SK-N-SH (cell line): ENCODE measurements around the gene ZBTB47. TPM values are rescaled to one million over a fixed set of nuclear protein-coding genes. Genes with fewer than 3 reads are reported as not detected.

ENCODE experiments used
- CTCF ChIA-PET: fragments of 300-600, 350-600 bp; formaldehyde crosslinking; extraction: SDS; loops from one replicate; lab custom pipeline; 2021; lab: Yijun Ruan, JAX
- POLR2A ChIA-PET: fragments of 350-600 bp; sonication (Branson Sonifier 250); formaldehyde crosslinking; extraction: SDS; loops from one replicate; lab custom pipeline; 2020; ENCODE audit warnings: antibody characterized with exemption, inconsistent platforms; lab: Yijun Ruan, JAX
- DNase-seq: peaks from one replicate; pipeline ENCODE4 v3.0.0; 2012
- H2AFZ ChIP-seq: fragments of 200-600 bp; sonication (generic); 2 replicates; pipeline ENCODE4 v1.8.1; 2016; ENCODE audit warnings: antibody characterized with exemption, mild to moderate bottlenecking, low read depth
- H3F3A ChIP-seq: fragments of 200-600 bp; sonication (generic); replicated peaks from 2 replicates; pipeline ENCODE3; 2016; ENCODE audit warnings: antibody characterized with exemption, mild to moderate bottlenecking; ENCODE audit not compliant: insufficient read depth
- H3K27ac ChIP-seq, 2 experiments: fragments of 200-500 bp in 1 of 2; fragments of 200-600 bp in 1 of 2; sonication (Bioruptor generic) in 1 of 2; sonication (generic), shearing (Covaris generic) in 1 of 2; 2 replicates each; pipeline versions ENCODE4 v1.5.1 to v1.6.1; 2014 to 2016; ENCODE audit warnings: low read depth in 2 of 2, inconsistent platforms in 1 of 2, low read length in 1 of 2, mild to moderate bottlenecking in 1 of 2, mixed read lengths in 1 of 2
- H3K27me3 ChIP-seq: fragments of 200-600 bp; sonication (generic), shearing (Covaris generic); 2 replicates; pipeline ENCODE4 v1.6.1; 2016; ENCODE audit warnings: mixed run types; ENCODE audit not compliant: insufficient read depth
- H3K36me3 ChIP-seq, 2 experiments: fragments of 200-500 bp in 1 of 2; fragments of 200-600 bp in 1 of 2; sonication (Bioruptor generic) in 1 of 2; sonication (generic) in 1 of 2; replicated peaks in 1 of 2; 2 replicates each; pipeline versions ENCODE3 to v1.5.1; 2014 to 2016; ENCODE audit warnings: low read length in 1 of 2, mild to moderate bottlenecking in 1 of 2; ENCODE audit not compliant: insufficient read depth in 2 of 2, control insufficient read depth in 1 of 2
- H3K4me1 ChIP-seq, 2 experiments: fragments of 200-500 bp in 1 of 2; fragments of 200-600 bp in 1 of 2; sonication (Bioruptor generic) in 1 of 2; sonication (generic), shearing (Covaris generic) in 1 of 2; 2 replicates each; pipeline versions ENCODE4 v1.5.1 to v1.6.1; 2014 to 2016; ENCODE audit warnings: low read depth in 1 of 2, low read length in 1 of 2, mixed run types in 1 of 2; ENCODE audit not compliant: insufficient read depth in 2 of 2, control insufficient read depth in 1 of 2
- H3K4me2 ChIP-seq: fragments of 200-600 bp; sonication (generic), shearing (Covaris generic); 2 replicates; pipeline ENCODE4 v1.6.1; 2017; ENCODE audit warnings: mixed run types
- H3K4me3 ChIP-seq, 2 experiments: fragments of 200-500 bp in 1 of 2; fragments of 200-600 bp in 1 of 2; sonication (Bioruptor generic) in 1 of 2; sonication (generic), shearing (Covaris generic) in 1 of 2; 2 replicates each; pipeline versions ENCODE4 v1.5.1 to v1.8.1; 2014 to 2016; ENCODE audit warnings: low read depth in 2 of 2, inconsistent platforms in 1 of 2, low read length in 1 of 2, mild to moderate bottlenecking in 1 of 2, mixed read lengths in 1 of 2, moderate library complexity in 1 of 2
- H3K79me2 ChIP-seq: fragments of 200-600 bp; sonication (generic); 2 replicates; pipeline ENCODE4 v1.8.1; 2017; ENCODE audit warnings: mild to moderate bottlenecking; ENCODE audit not compliant: insufficient read depth
- H3K9ac ChIP-seq: fragments of 200-600 bp; sonication (generic); 2 replicates; pipeline ENCODE4 v1.6.1; 2017; ENCODE audit warnings: mixed run types
- H3K9me2 ChIP-seq: fragments of 200-600 bp; sonication (generic); 2 replicates; pipeline ENCODE4 v1.6.1; 2017; ENCODE audit warnings: mixed run types
- H3K9me3 ChIP-seq: fragments of 200-600 bp; sonication (generic); 2 replicates; pipeline ENCODE4 v1.6.1; 2017; ENCODE audit warnings: mixed run types, mild to moderate bottlenecking, moderate library complexity
- H4K20me1 ChIP-seq: fragments of 200-600 bp; sonication (generic); 2 replicates; pipeline ENCODE4 v1.6.1; 2017; ENCODE audit warnings: mild to moderate bottlenecking, mixed run types; ENCODE audit not compliant: insufficient read depth
- CHD2 ChIP-seq: fragments of 150-350 bp; IDR thresholded peaks from 2 replicates; pipeline ENCODE4 v1.6.1; 2018; ENCODE audit warnings: low read length; ENCODE audit not compliant: partially characterized antibody
- ELF1 ChIP-seq: IDR thresholded peaks from 2 replicates; pipeline ENCODE4 v1.4.0; 2012
- IRF3 ChIP-seq: fragments of 150-350 bp; IDR thresholded peaks from 2 replicates; pipeline ENCODE4 v1.6.1; 2016; ENCODE audit warnings: mild to moderate bottlenecking, low read depth, low read length
- JUND ChIP-seq: IDR thresholded peaks from 2 replicates; pipeline ENCODE4 v1.4.0; 2012
- MEF2A ChIP-seq: IDR thresholded peaks from 2 replicates; pipeline ENCODE4 v1.4.0; 2012; ENCODE audit warnings: low read depth, borderline replicate concordance
- MXI1 ChIP-seq: IDR thresholded peaks from 2 replicates; pipeline ENCODE4 v1.6.1; 2012; ENCODE audit warnings: mild to moderate bottlenecking, low read depth, low read length, improper control_type of control experiment
- NRF1 ChIP-seq: IDR thresholded peaks from 2 replicates; pipeline ENCODE4 v1.6.1; 2012; ENCODE audit warnings: low read depth, mild to moderate bottlenecking, low read length
- RFX5 ChIP-seq: IDR thresholded peaks from 2 replicates; pipeline ENCODE4 v1.6.1; 2012; ENCODE audit warnings: mild to moderate bottlenecking, improper control_type of control experiment, low read length
- SIN3A ChIP-seq: IDR thresholded peaks from 2 replicates; pipeline ENCODE4 v1.6.1; 2012; ENCODE audit warnings: low read depth, mild to moderate bottlenecking, low read length, moderate library complexity, borderline replicate concordance
- SMC3 ChIP-seq: IDR thresholded peaks from 2 replicates; pipeline ENCODE4 v1.6.1; 2012; ENCODE audit warnings: low read depth, low read length, improper control_type of control experiment
- TAF1 ChIP-seq: IDR thresholded peaks from 2 replicates; pipeline ENCODE4 v1.6.1; 2012; ENCODE audit warnings: low read depth, mild to moderate bottlenecking, low read length, moderate library complexity, borderline replicate concordance
- TCF12 ChIP-seq: IDR thresholded peaks from 2 replicates; pipeline ENCODE4 v1.4.0; 2012
- USF1 ChIP-seq: IDR thresholded peaks from 2 replicates; pipeline ENCODE4 v1.4.0; 2012; ENCODE audit warnings: low read depth, borderline replicate concordance
- YY1 ChIP-seq: IDR thresholded peaks from 2 replicates; pipeline ENCODE4 v1.4.0; 2012; ENCODE audit warnings: low read depth, mild to moderate bottlenecking
- WGBS: methylation state at CpG from one replicate; pipeline ENCODE4 v1.1.6; 2017; ENCODE audit warnings: low lambda C conversion rate; 5-methylcytosine and 5-hydroxymethylcytosine counted together
- polyA plus RNA-seq, 3 experiments: library from polyadenylated mRNA; depleted of rRNA; stranded (reverse); fragments of >200 nt; gene quantifications; 2 replicates each; pipeline ENCODE4 v1.2.3, GENCODE V29; 2012
- TF ChIP-seq, protein P1 (sequence below): IDR thresholded peaks from 2 replicates; pipeline ENCODE4 v1.4.0; 2012; ENCODE audit warnings: low read depth, borderline replicate concordance
- TF ChIP-seq, protein P2 (sequence below): IDR thresholded peaks from 2 replicates; pipeline ENCODE4; 2012
- TF ChIP-seq, protein P3 (sequence below): IDR thresholded peaks from 2 replicates; pipeline ENCODE4 v1.4.0; 2012; ENCODE audit warnings: low read depth
- TF ChIP-seq, protein P4 (sequence below): fragments of 200-600 bp; sonication (generic); IDR thresholded peaks from 2 replicates; pipeline ENCODE4 v1.6.1; 2017; ENCODE audit warnings: antibody characterized with exemption, mild to moderate bottlenecking, moderate library complexity

ZBTB47 gene
- polyA plus RNA-seq, 1 of the 3 experiments (the other 2 are of a cell fraction), result 9.9 TPM

- H3K79me2 ChIP-seq, result no peaks in the 10 kb centered on the region
- no peaks in the 10 kb centered on the region for H3F3A ChIP-seq
- no peak for TF ChIP-seq RFX5
- no peak for TF ChIP-seq SMC3
- TF ChIP-seq, all 33 proteins: peak for 0
- no peak for DNase-seq
- H3K4me3 ChIP-seq, result no peak overlapping the region
- no peak overlapping the region for H2AFZ ChIP-seq
- H3K4me2 ChIP-seq, result no peak overlapping the region
- no peak overlapping the region for H3K27ac ChIP-seq
- no peaks in the 10 kb centered on the region for H3K36me3 ChIP-seq
- H3K27me3 ChIP-seq, result peaks cover 2% of the 10 kb centered on the region; the same call in 1 of the 2 replicates
- CTCF ChIA-PET, result interaction anchor here (0.8 to 1.0 kb wide), 2 partner anchors 28 to 52 kb away, joined by 3 read pairs; no protein-coding TSS in a partner anchor
- H3K9me2 ChIP-seq, result no peaks in the 10 kb centered on the region
- no peaks in the 10 kb centered on the region for H4K20me1 ChIP-seq
- POLR2A ChIA-PET, result no interaction called here
- no peaks in the 10 kb centered on the region for H3K4me1 ChIP-seq
- no peaks in the 10 kb centered on the region for H3K9me3 ChIP-seq
- 46% methylated on average over 8 of the region's 13 CpGs for WGBS
- H3K9ac ChIP-seq, result no peak overlapping the region
Observed at GRCh38 chr3:42691816-42692666, 38.5 kb downstream of the ZBTB47 start.

- Histone ChIP-seq H3K9ac (no peak overlapping the region), H3K9me2 (no peaks in the 10 kb centered on the region), H3K27ac (no peak overlapping the region), H3K4me2 (no peak overlapping the region), H4K20me1 (no peaks in the 10 kb centered on the region), H3K4me3 (no peak overlapping the region), H3K27me3 (no peaks in the 10 kb centered on the region; the same call in 1 of the 2 replicates), H3K4me1 (no peaks in the 10 kb centered on the region), H3K79me2 (no peaks in the 10 kb centered on the region), H3K9me3 (no peaks in the 10 kb centered on the region), H3F3A (no peaks in the 10 kb centered on the region), H3K36me3 (no peaks in the 10 kb centered on the region), H2AFZ (no peak overlapping the region)
- no peak for DNase-seq
- CTCF ChIA-PET, result interaction anchor here (0.8 to 1.0 kb wide), 2 partner anchors 27 to 52 kb away, joined by 3 read pairs; no protein-coding TSS in a partner anchor
- 59% methylated on average over 17 of the region's 17 CpGs for WGBS
- POLR2A ChIA-PET, result no interaction called here
- TF ChIP-seq, protein P1, sequence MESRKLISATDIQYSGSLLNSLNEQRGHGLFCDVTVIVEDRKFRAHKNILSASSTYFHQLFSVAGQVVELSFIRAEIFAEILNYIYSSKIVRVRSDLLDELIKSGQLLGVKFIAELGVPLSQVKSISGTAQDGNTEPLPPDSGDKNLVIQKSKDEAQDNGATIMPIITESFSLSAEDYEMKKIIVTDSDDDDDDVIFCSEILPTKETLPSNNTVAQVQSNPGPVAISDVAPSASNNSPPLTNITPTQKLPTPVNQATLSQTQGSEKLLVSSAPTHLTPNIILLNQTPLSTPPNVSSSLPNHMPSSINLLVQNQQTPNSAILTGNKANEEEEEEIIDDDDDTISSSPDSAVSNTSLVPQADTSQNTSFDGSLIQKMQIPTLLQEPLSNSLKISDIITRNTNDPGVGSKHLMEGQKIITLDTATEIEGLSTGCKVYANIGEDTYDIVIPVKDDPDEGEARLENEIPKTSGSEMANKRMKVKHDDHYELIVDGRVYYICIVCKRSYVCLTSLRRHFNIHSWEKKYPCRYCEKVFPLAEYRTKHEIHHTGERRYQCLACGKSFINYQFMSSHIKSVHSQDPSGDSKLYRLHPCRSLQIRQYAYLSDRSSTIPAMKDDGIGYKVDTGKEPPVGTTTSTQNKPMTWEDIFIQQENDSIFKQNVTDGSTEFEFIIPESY, result no peak
- TF ChIP-seq TCF12 (no peak), RFX5 (no peak), SIN3A (no peak), YY1 (no peak), NRF1 (no peak), ELF1 (no peak), MEF2A (no peak), TAF1 (no peak), CHD2 (no peak), JUND (no peak), IRF3 (no peak), USF1 (no peak), MXI1 (no peak)
- TF ChIP-seq, protein P2, sequence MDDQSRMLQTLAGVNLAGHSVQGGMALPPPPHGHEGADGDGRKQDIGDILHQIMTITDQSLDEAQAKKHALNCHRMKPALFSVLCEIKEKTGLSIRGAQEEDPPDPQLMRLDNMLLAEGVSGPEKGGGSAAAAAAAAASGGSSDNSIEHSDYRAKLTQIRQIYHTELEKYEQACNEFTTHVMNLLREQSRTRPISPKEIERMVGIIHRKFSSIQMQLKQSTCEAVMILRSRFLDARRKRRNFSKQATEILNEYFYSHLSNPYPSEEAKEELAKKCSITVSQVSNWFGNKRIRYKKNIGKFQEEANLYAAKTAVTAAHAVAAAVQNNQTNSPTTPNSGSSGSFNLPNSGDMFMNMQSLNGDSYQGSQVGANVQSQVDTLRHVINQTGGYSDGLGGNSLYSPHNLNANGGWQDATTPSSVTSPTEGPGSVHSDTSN, result no peak
- TF ChIP-seq, protein P3, sequence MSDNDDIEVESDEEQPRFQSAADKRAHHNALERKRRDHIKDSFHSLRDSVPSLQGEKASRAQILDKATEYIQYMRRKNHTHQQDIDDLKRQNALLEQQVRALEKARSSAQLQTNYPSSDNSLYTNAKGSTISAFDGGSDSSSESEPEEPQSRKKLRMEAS, result no peak
- TF ChIP-seq, protein P4, sequence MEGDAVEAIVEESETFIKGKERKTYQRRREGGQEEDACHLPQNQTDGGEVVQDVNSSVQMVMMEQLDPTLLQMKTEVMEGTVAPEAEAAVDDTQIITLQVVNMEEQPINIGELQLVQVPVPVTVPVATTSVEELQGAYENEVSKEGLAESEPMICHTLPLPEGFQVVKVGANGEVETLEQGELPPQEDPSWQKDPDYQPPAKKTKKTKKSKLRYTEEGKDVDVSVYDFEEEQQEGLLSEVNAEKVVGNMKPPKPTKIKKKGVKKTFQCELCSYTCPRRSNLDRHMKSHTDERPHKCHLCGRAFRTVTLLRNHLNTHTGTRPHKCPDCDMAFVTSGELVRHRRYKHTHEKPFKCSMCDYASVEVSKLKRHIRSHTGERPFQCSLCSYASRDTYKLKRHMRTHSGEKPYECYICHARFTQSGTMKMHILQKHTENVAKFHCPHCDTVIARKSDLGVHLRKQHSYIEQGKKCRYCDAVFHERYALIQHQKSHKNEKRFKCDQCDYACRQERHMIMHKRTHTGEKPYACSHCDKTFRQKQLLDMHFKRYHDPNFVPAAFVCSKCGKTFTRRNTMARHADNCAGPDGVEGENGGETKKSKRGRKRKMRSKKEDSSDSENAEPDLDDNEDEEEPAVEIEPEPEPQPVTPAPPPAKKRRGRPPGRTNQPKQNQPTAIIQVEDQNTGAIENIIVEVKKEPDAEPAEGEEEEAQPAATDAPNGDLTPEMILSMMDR, result no peak
Observed at GRCh38 chr3:42692667-42693529, 39.4 kb downstream of the ZBTB47 start.
